ENCODE results near the gene MFSD12. TPM values are rescaled to one million over a fixed set of nuclear protein-coding genes. Genes with fewer than 3 reads are reported as not detected.

Gene MFSD12
- total and polyA plus RNA-seq, 2 of the 8 experiments (the other 6 are each of a cell fraction or from before 2014, with no cell fraction given), result 59.6 to 71.3 TPM

DNA sequence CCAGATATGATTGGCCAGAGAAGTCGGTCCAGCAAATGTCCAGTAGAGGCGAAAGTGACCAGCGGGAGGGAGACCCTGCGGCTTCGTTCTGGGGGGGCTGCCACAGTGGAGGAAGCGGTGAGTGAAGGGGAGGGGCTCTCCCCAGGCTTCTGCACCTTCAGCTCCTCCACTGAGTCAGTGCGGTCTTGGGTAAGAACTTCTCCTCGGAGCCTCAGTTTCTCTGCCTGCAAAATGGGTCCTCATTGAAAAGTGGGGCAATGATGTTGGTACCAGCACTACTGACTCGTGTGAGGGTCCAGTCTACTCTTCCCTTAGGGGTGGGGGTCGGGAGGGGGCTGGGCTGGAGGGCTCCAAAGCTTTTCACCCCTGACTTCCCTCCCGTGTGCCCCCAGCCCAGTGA, 32.1 kb upstream of the MFSD12 start:
- H3K14ac ChIP-seq (ENCODE audit: insufficient read length), result no peak overlapping the region
- peaks cover 11 to 21% (median 15%) of the 10 kb centered on the region in 4 experiments; a peak in 6 of 7 replicates for H3K27me3 ChIP-seq (replicated peaks in 1 of 4; ENCODE audit: control insufficient read depth in 3 of 4, extremely low read depth in 1 of 4, insufficient read depth in 3 of 4, low read length in 3 of 4)
- H3K4me2 ChIP-seq (ENCODE audit: insufficient read depth in 1 of 2, low read depth in 2 of 2, low read length in 2 of 2), result no peak overlapping the region
- ChIA-PET CTCF (ENCODE audit: partially characterized antibody) (interaction anchor here (0.5 to 3.9 kb wide), 3 partner anchors 14 to 199 kb away, joined by 3 to 8 read pairs (median 3); no protein-coding TSS in a partner anchor), POLR2A (ENCODE audit: partially characterized antibody) (interaction anchor here (1.1 kb wide), 1 partner anchor 11 kb away, joined by 3 read pairs; no protein-coding TSS in a partner anchor)
- no peak overlapping the region for H3K27ac ChIP-seq (ENCODE audit: low read depth, low read length)
- H3K56ac ChIP-seq (replicated peaks; ENCODE audit: insufficient read length, low read depth, low read length), result no peak overlapping the region
- 81% methylated on average over 11 of the region's 11 CpGs; no CpG with 5 or more reads in 1 of the 2 experiments for WGBS, 2 experiments (ENCODE audit: extremely low coverage in 1 of 2, insufficient coverage in 1 of 2, insufficient read length in 1 of 2, insufficient replicate concordance in 2 of 2, low coverage in 1 of 2, low lambda C conversion rate in 2 of 2, missing lambda C conversion rate in 1 of 2)
- no peak overlapping the region for H4K5ac ChIP-seq (ENCODE audit: insufficient read length, low read depth, low read length)
- H2BK5ac ChIP-seq (ENCODE audit: low read depth, low read length), result no peak overlapping the region
- no peak overlapping the region for H4K8ac ChIP-seq (ENCODE audit: extremely low read depth, insufficient read depth, low read length)
- H2AFZ ChIP-seq (ENCODE audit: low read length), result no peak overlapping the region
- no peak overlapping the region for H2BK15ac ChIP-seq (ENCODE audit: low read length)
- TF ChIP-seq KDM1A (IDR thresholded peaks at IDR 0.05; ENCODE audit: borderline replicate concordance, low read length) (no peak), RNF2 (IDR thresholded peaks at IDR 0.05; ENCODE audit: borderline replicate concordance, low read depth, low read length, missing control alignments, poor library complexity, severe bottlenecking) (no peak), MAX (IDR thresholded peaks at IDR 0.05) (no peak), BRCA1 (IDR thresholded peaks at IDR 0.05; ENCODE audit: low read depth, low read length) (no peak), RBBP5 (IDR thresholded peaks at IDR 0.05; ENCODE audit: borderline replicate concordance, low read depth, low read length) (no peak)
- TF ChIP-seq, protein P1, sequence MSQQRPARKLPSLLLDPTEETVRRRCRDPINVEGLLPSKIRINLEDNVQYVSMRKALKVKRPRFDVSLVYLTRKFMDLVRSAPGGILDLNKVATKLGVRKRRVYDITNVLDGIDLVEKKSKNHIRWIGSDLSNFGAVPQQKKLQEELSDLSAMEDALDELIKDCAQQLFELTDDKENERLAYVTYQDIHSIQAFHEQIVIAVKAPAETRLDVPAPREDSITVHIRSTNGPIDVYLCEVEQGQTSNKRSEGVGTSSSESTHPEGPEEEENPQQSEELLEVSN (IDR thresholded peaks at IDR 0.05), result no peak
- DNase-seq (ENCODE audit: low read depth in 1 of 2, low spot score in 2 of 2) (no peak), FAIRE-seq (no peak)
- H2BK12ac ChIP-seq (ENCODE audit: low read depth, low read length), result no peak overlapping the region
- H3K9ac ChIP-seq (replicated peaks in 1 of 4; ENCODE audit: extremely low read depth in 1 of 4, low read depth in 3 of 4, low read length in 3 of 4), result no peak overlapping the region
- no peak overlapping the region for H3K23ac ChIP-seq (ENCODE audit: insufficient read length)
- no peak overlapping the region for H2AK5ac ChIP-seq (ENCODE audit: low read depth, low read length)
- H3K9me3 ChIP-seq (ENCODE audit: insufficient read depth in 2 of 2, low read depth in 1 of 2, low read length in 1 of 2), result peaks cover 4 to 9% of the 10 kb centered on the region in 2 experiments; a peak in 3 of 4 replicates
- H2BK120ac ChIP-seq (replicated peaks; ENCODE audit: low read depth, low read length), result no peak overlapping the region
- no peak overlapping the region for H3K18ac ChIP-seq (ENCODE audit: extremely low read depth, low read length)
- H3K4me3 ChIP-seq (ENCODE audit: extremely low read depth in 1 of 4, insufficient read depth in 2 of 4, low read depth in 3 of 4, low read length in 4 of 4), result no peak overlapping the region
- peaks cover 0 to 2% of the 10 kb centered on the region in 2 experiments for H4K20me1 ChIP-seq (replicated peaks in 1 of 2; ENCODE audit: control insufficient read depth in 1 of 2, insufficient read depth in 2 of 2, low read length in 2 of 2)
- no peak overlapping the region for H4K91ac ChIP-seq (replicated peaks; ENCODE audit: insufficient read length, low read length)
- H3K4ac ChIP-seq (replicated peaks; ENCODE audit: insufficient read length, low read depth, low read length), result no peak overlapping the region
- H3K79me1 ChIP-seq (ENCODE audit: low read depth, low read length), result no peaks in the 10 kb centered on the region; the same call in 1 of the 2 replicates
- no peaks in the 10 kb centered on the region for H3K36me3 ChIP-seq (ENCODE audit: control insufficient read depth in 2 of 4, insufficient read depth in 4 of 4, low read length in 3 of 4)
- peaks cover 0 to 4% (median 0%) of the 10 kb centered on the region in 4 experiments; a peak in 3 of 7 replicates for H3K4me1 ChIP-seq (replicated peaks in 1 of 4; ENCODE audit: control insufficient read depth in 3 of 4, insufficient read depth in 4 of 4, low read length in 3 of 4)
- no peak overlapping the region for H2BK20ac ChIP-seq (ENCODE audit: low read length)
- H3K23me2 ChIP-seq (ENCODE audit: low read depth, low read length), result peaks cover 5% of the 10 kb centered on the region; the same call in 1 of the 2 replicates
- no peaks in the 10 kb centered on the region for H3K79me2 ChIP-seq (ENCODE audit: control insufficient read depth in 1 of 2, insufficient read depth in 2 of 2, low read length in 2 of 2)

Measured in H1 (cell line).